PC-3 (cell line): ENCODE results near the gene MFNG. TPM values are rescaled to one million over a fixed set of nuclear protein-coding genes. Genes with fewer than 3 reads are reported as not detected.

ENCODE experiments used
- ATAC-seq: fragments of 200-7000 bp; cut with Tn5 transposase; 2 replicates; pipeline ENCODE4 v1.9.1; 2020; ENCODE audit warnings: mild to moderate bottlenecking, moderate library complexity
- BruUV-seq: library from RNA; stranded (reverse); fragments of 400-500 nt; replicated peaks from 2 replicates; lab custom pipeline; 2021; lab: Mats Ljungman, UMichigan
- CTCF ChIA-PET: fragments of 300-600 bp; sonication (Branson Sonifier 250); formaldehyde crosslinking; loops from one replicate; lab custom pipeline; 2022; ENCODE audit warnings: antibody characterized with exemption; lab: Charles Lee
- POLR2A ChIA-PET: fragments of 300-600 bp; sonication (Branson Sonifier 250); formaldehyde crosslinking; loops from one replicate; lab custom pipeline; 2022; ENCODE audit warnings: antibody characterized with exemption; ENCODE audit not compliant: unreplicated experiment; lab: Charles Lee
- DNase-seq: peaks from one replicate; pipeline ENCODE4 v3.0.0-alpha.2; 2015
- H2AFZ ChIP-seq: fragments of 300-600 bp; sonication (generic); 2 replicates; pipeline ENCODE4 v1.6.0; 2016; ENCODE audit warnings: antibody characterized with exemption, low read length
- H3F3A ChIP-seq: fragments of 300-600 bp; sonication (generic); one replicate; pipeline ENCODE4 v1.6.0; 2017; ENCODE audit warnings: antibody characterized with exemption, low read length, control low read depth, mild to moderate bottlenecking; ENCODE audit not compliant: unreplicated experiment
- H3K27ac ChIP-seq: fragments of 300-600 bp; sonication (generic); 2 replicates; pipeline ENCODE4 v1.5.1; 2016; ENCODE audit warnings: mild to moderate bottlenecking, low read length
- H3K27me3 ChIP-seq: fragments of 300-600 bp; sonication (generic); 2 replicates; pipeline ENCODE4 v1.6.1; 2016; ENCODE audit warnings: low read length, mixed read lengths
- H3K36me3 ChIP-seq: fragments of 300-600 bp; sonication (generic); 2 replicates; pipeline ENCODE4 v1.6.1; 2016; ENCODE audit warnings: low read depth, mixed run types, low read length, mixed read lengths
- H3K4me1 ChIP-seq: fragments of 300-600 bp; sonication (generic); 2 replicates; pipeline ENCODE4 v1.5.1; 2016; ENCODE audit warnings: low read length; ENCODE audit not compliant: insufficient read depth
- H3K4me2 ChIP-seq: fragments of 300-600 bp; sonication (generic); 2 replicates; pipeline ENCODE4 v1.6.0; 2016; ENCODE audit warnings: low read length
- H3K4me3 ChIP-seq: fragments of 300-600 bp; sonication (generic); 2 replicates; pipeline ENCODE4 v1.5.1; 2016; ENCODE audit warnings: mild to moderate bottlenecking, low read length, mixed read lengths
- H3K79me2 ChIP-seq: fragments of 300-600 bp; sonication (generic); 2 replicates; pipeline ENCODE4 v1.6.1; 2017; ENCODE audit warnings: low read length, mixed read lengths
- H3K9ac ChIP-seq: fragments of 300-600 bp; sonication (generic); 2 replicates; pipeline ENCODE4 v1.6.0; 2016; ENCODE audit warnings: mild to moderate bottlenecking, low read length
- H3K9me2 ChIP-seq: fragments of 300-600 bp; sonication (generic); replicated peaks from 2 replicates; pipeline ENCODE4 v1.6.1; 2016; ENCODE audit warnings: mixed run types, low read length, mixed read lengths
- H3K9me3 ChIP-seq: fragments of 300-600 bp; sonication (generic); 2 replicates; pipeline ENCODE4 v1.6.1; 2016; ENCODE audit warnings: low read length, mixed read lengths
- H4K20me1 ChIP-seq: fragments of 300-600 bp; sonication (generic); 2 replicates; pipeline ENCODE4 v1.6.1; 2016; ENCODE audit warnings: low read length, mixed read lengths
- EZH2 ChIP-seq: fragments of 300-600 bp; sonication (generic); IDR thresholded peaks from one replicate; pipeline ENCODE4 v1.6.1; 2017; ENCODE audit warnings: antibody characterized with exemption, mild to moderate bottlenecking, low read length; ENCODE audit not compliant: unreplicated experiment
- EZH2phosphoT487 ChIP-seq: fragments of 300-600 bp; sonication (generic); IDR thresholded peaks from 2 replicates; pipeline ENCODE4 v1.6.1; 2018; ENCODE audit warnings: mild to moderate bottlenecking, antibody characterized with exemption, low read length, borderline replicate concordance
- intact Hi-C: fragments of 100-400 bp; cut with micrococcal nuclease; formaldehyde crosslinking; loops from 2 replicates; pipeline ENCODE4 v1.9.0; 2023
- total RNA-seq: library from RNA; depleted of rRNA; stranded (reverse); fragments of >200 nt; gene quantifications from 2 replicates; pipeline ENCODE4 v1.2.3, GENCODE V29; 2014
- TF ChIP-seq, protein P1 (sequence below): fragments of 300-600 bp; sonication (generic); conservative IDR thresholded peaks from 2 replicates; pipeline ENCODE4 v1.5.1; 2017; ENCODE audit warnings: antibody characterized with exemption, low read depth, mild to moderate bottlenecking, low read length

The MFNG gene
- total RNA-seq, 1 experiment from 2014 or later = 1.7 TPM

DNA sequence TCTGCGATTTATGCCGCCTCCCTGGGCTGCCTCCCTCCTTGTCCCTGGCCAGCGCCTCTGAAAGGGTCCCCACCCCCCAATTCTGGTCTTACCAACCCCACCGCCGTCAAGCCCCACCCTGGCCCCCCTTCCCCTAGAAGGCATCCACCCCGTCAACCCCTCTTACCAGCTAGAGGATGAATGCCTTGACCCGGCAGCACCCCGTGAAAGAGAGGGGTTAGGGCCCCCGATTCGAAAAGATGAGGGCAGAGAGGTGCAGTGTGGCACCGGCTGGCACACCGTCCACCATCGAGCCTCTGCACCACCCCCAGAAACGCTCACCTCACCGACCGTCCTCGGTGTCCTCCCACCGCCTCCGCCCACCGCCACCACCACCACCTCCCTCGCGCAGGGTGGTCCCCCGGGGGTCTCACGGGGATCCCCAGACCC is 59.5 kb downstream of the MFNG start:
- Histone ChIP-seq H3K4me1 (peaks cover 41% of the 10 kb centered on the region), H2AFZ (peak overlapping the region; percentile 73), H3K9me3 (no peaks in the 10 kb centered on the region), H3K36me3 (no peaks in the 10 kb centered on the region; the same call in 1 of the 2 replicates), H3K27me3 (no peaks in the 10 kb centered on the region), H3K79me2 (peaks cover 59% of the 10 kb centered on the region), H3K9me2 (no peaks in the 10 kb centered on the region), H3K27ac (no peak overlapping the region; the same call in 1 of the 2 replicates), H3K4me3 (peak overlapping the region; percentile 87), H3F3A (peaks cover 11% of the 10 kb centered on the region), H3K9ac (peak overlapping the region; percentile 62), H4K20me1 (no peaks in the 10 kb centered on the region), H3K4me2 (peak overlapping the region; percentile 80)
- ChIA-PET POLR2A (no interaction called here), CTCF (no interaction called here)
- no peak for DNase-seq
- BruUV-seq = no TSS peak
- intact Hi-C loops = no loop called here
- ATAC-seq = peak; percentile 25; the same call in 1 of the 2 replicates
- TF ChIP-seq, protein P1, sequence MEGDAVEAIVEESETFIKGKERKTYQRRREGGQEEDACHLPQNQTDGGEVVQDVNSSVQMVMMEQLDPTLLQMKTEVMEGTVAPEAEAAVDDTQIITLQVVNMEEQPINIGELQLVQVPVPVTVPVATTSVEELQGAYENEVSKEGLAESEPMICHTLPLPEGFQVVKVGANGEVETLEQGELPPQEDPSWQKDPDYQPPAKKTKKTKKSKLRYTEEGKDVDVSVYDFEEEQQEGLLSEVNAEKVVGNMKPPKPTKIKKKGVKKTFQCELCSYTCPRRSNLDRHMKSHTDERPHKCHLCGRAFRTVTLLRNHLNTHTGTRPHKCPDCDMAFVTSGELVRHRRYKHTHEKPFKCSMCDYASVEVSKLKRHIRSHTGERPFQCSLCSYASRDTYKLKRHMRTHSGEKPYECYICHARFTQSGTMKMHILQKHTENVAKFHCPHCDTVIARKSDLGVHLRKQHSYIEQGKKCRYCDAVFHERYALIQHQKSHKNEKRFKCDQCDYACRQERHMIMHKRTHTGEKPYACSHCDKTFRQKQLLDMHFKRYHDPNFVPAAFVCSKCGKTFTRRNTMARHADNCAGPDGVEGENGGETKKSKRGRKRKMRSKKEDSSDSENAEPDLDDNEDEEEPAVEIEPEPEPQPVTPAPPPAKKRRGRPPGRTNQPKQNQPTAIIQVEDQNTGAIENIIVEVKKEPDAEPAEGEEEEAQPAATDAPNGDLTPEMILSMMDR = no peak
- TF ChIP-seq EZH2phosphoT487 (no peak), EZH2 (no peak)

DNA sequence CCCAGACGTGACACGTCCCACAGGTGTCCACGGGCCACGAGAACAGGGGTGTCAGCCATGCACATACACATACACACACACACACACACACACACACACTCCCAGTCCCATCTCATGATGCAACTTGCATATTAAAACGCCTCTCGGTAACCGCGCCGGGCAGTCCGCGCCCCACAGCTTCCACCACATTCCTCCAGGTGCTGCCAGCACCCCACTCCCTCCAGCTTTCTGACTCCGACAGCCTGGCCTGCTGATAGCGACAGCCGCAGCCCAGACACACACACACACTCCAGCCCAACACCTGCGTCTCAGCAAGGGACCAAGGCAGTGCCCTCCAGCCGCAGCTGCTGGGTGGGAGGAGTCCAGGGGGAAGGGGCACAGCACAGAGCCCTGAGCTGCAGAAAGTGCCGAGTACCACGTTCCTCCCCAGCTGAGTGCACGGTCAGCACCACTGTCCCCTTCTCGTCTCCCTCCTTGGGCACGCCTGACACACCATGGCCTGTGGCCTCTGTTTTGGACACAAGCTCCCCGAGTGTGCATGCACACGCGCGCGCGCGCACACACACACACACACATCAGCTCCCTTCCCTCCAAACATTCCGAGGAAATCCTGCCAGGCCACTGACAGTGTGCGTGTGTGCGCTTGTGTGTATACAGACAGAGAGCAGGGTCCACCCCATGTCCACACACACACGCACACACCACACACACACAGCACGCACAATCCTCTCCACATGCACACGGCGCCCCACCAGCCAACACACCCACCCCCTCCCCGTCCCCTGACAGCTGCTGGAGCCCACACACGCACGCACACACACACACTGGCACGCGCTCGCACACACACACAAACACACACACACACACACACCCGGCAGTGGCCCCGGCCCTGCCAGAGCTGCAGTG is 60.1 kb downstream of the MFNG start:
- no peaks in the 10 kb centered on the region for H3K9me2 ChIP-seq
- no peaks in the 10 kb centered on the region for H3K9me3 ChIP-seq
- POLR2A ChIA-PET = no interaction called here
- H3K27me3 ChIP-seq = no peaks in the 10 kb centered on the region
- no TSS peak for BruUV-seq
- TF ChIP-seq EZH2 (no peak), EZH2phosphoT487 (no peak)
- TF ChIP-seq, protein P1 = no peak
- no peaks in the 10 kb centered on the region for H4K20me1 ChIP-seq
- peak overlapping the region; percentile 62 for H3K9ac ChIP-seq
- no peak for DNase-seq
- ATAC-seq = peak; percentile 13; the same call in 1 of the 2 replicates
- peaks cover 41% of the 10 kb centered on the region for H3K4me1 ChIP-seq
- intact Hi-C loops = no loop called here
- peaks cover 65% of the 10 kb centered on the region for H3K79me2 ChIP-seq
- H3K4me2 ChIP-seq = peak overlapping the region; percentile 80
- peak overlapping the region; percentile 87 for H3K4me3 ChIP-seq
- CTCF ChIA-PET = no interaction called here
- H3K36me3 ChIP-seq = no peaks in the 10 kb centered on the region; the same call in 1 of the 2 replicates
- H3K27ac ChIP-seq = no peak overlapping the region
- peaks cover 5% of the 10 kb centered on the region for H3F3A ChIP-seq
- H2AFZ ChIP-seq = no peak overlapping the region

DNA sequence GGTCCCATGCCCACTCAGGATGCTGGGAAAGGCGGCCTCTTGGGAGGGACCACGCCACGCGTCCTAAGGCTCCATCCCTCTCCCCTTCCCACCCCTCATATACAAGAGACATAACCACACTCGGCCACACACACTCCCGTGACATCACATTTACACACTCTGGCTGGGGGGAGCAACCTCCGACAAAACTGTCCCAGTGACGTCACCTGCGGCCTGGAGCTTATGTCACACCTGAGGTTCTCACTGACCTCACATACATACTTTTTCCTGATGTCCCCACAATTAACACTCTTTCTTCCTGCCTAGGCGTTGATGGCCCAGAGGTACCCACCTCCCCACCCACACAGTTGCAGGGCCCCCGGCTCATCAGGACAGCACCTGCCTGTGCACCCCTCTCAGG is 60.8 kb downstream of the MFNG start:
- H3K4me3 ChIP-seq = peak overlapping the region; percentile 87; the same call in 1 of the 2 replicates
- H3F3A ChIP-seq = no peaks in the 10 kb centered on the region
- H2AFZ ChIP-seq = no peak overlapping the region
- TF ChIP-seq, protein P1 = no peak
- TF ChIP-seq EZH2 (no peak), EZH2phosphoT487 (no peak)
- no peaks in the 10 kb centered on the region for H3K9me2 ChIP-seq
- H3K4me1 ChIP-seq = peaks cover 41% of the 10 kb centered on the region
- intact Hi-C loops = no loop called here
- no peaks in the 10 kb centered on the region; the same call in 1 of the 2 replicates for H3K36me3 ChIP-seq
- ATAC-seq = no peak
- peaks cover 72% of the 10 kb centered on the region for H3K79me2 ChIP-seq
- H3K4me2 ChIP-seq = peak overlapping the region; percentile 80
- H3K9ac ChIP-seq = no peak overlapping the region
- H3K27me3 ChIP-seq = no peaks in the 10 kb centered on the region
- no TSS peak for BruUV-seq
- POLR2A ChIA-PET = no interaction called here
- H3K9me3 ChIP-seq = no peaks in the 10 kb centered on the region
- H4K20me1 ChIP-seq = no peaks in the 10 kb centered on the region
- no peak for DNase-seq
- no peak overlapping the region for H3K27ac ChIP-seq
- CTCF ChIA-PET = no interaction called here
